Mesothelial cell of epicardium (in vitro differentiated cells): ENCODE results near the gene CD99. TPM values are rescaled to one million over a fixed set of nuclear protein-coding genes. Genes with fewer than 3 reads are reported as not detected.
"Not testable (repeated sequence)": the region's sequence is repeated elsewhere in the genome, so short reads cannot be mapped to it uniquely, and the experiment has no call there.

Source experiments
- DNase-seq, 2 experiments: peaks; one replicate each; pipeline ENCODE4 v3.0.0; 2021; ENCODE audit warnings: low spot score in 2 of 2; ENCODE audit not compliant: unreplicated experiment in 2 of 2
- H3K27ac Mint-ChIP-seq: 2 replicates; pipeline ENCODE4 v1.8.0; 2021; ENCODE audit warnings: mixed read lengths
- H3K27me3 Mint-ChIP-seq: 2 replicates; pipeline ENCODE4 v1.8.0; 2021; ENCODE audit warnings: low read depth, mixed read lengths
- H3K36me3 Mint-ChIP-seq: 2 replicates; pipeline ENCODE4 v1.8.0; 2021; ENCODE audit warnings: mixed read lengths
- H3K4me1 Mint-ChIP-seq: 2 replicates; pipeline ENCODE4 v1.8.0; 2021; ENCODE audit warnings: mixed read lengths
- H3K4me3 Mint-ChIP-seq: 2 replicates; pipeline ENCODE4 v1.8.0; 2021; ENCODE audit warnings: mild to moderate bottlenecking, moderate library complexity, mixed read lengths
- H3K9me3 Mint-ChIP-seq: 2 replicates; pipeline ENCODE4 v1.8.0; 2021; ENCODE audit warnings: mixed read lengths
- CTCF ChIP-seq: fragments of 200-600 bp; sonication (generic); IDR thresholded peaks from one replicate; pipeline ENCODE4 v1.5.0; 2021; ENCODE audit warnings: antibody characterized with exemption; ENCODE audit not compliant: unreplicated experiment
- total RNA-seq: library from RNA; stranded (reverse); gene quantifications from 3 replicates; pipeline ENCODE4 v1.2.1, GENCODE V29; 2021

CD99 gene
- total RNA-seq, 1 donor from 2014 or later = 244 TPM

- H3K4me1 Mint-ChIP-seq = no peaks in the 10 kb centered on the region
- DNase-seq = no peak
- no peaks in the 10 kb centered on the region for H3K9me3 Mint-ChIP-seq
- TF ChIP-seq CTCF = no peak
- H3K36me3 Mint-ChIP-seq = peaks cover 65% of the 10 kb centered on the region
- no peak overlapping the region for H3K4me3 Mint-ChIP-seq
- H3K27me3 Mint-ChIP-seq = no peaks in the 10 kb centered on the region
- H3K27ac Mint-ChIP-seq = no peak overlapping the region
Observed at GRCh38 chrX:2723286-2723879, 32.3 kb downstream of the CD99 start.

- not testable (repeated sequence) for H3K4me3 Mint-ChIP-seq, H3K27me3 Mint-ChIP-seq, DNase-seq, H3K4me1 Mint-ChIP-seq, H3K9me3 Mint-ChIP-seq, H3K27ac Mint-ChIP-seq
- H3K36me3 Mint-ChIP-seq = peaks cover 58% of the 10 kb centered on the region
Observed at GRCh38 chrX:2727264-2727663, 36.2 kb downstream of the CD99 start.

- no peak overlapping the region for H3K27ac Mint-ChIP-seq
- H3K27me3 Mint-ChIP-seq = no peaks in the 10 kb centered on the region
- TF ChIP-seq CTCF = no peak
- H3K4me1 Mint-ChIP-seq = no peaks in the 10 kb centered on the region
- no peak overlapping the region for H3K4me3 Mint-ChIP-seq
- DNase-seq = no peak
- peaks cover 52% of the 10 kb centered on the region for H3K36me3 Mint-ChIP-seq
- H3K9me3 Mint-ChIP-seq = peaks cover 5% of the 10 kb centered on the region
Observed at GRCh38 chrX:2732076-2732475, 41.0 kb downstream of the CD99 start.

- no peak overlapping the region for H3K4me3 Mint-ChIP-seq
- no peaks in the 10 kb centered on the region for H3K4me1 Mint-ChIP-seq
Observed at GRCh38 chrX:2732649-2733048, 41.6 kb downstream of the CD99 start.

GRCh38 chrX:2733286-2733685 is 42.2 kb downstream of the CD99 start:
- no peak for TF ChIP-seq CTCF
- Mint-ChIP-seq H3K27ac (peak overlapping the region; percentile 45), H3K27me3 (no peaks in the 10 kb centered on the region), H3K36me3 (peaks cover 49% of the 10 kb centered on the region), H3K4me3 (no peak overlapping the region), H3K4me1 (no peaks in the 10 kb centered on the region), H3K9me3 (peaks cover 5% of the 10 kb centered on the region)
- no peak for DNase-seq

More at GRCh38 chrX:2732649-2733048, 41.6 kb downstream of the CD99 start:
- peaks cover 51% of the 10 kb centered on the region for H3K36me3 Mint-ChIP-seq
- H3K27me3 Mint-ChIP-seq = no peaks in the 10 kb centered on the region
- no peak for TF ChIP-seq CTCF
- DNase-seq = no peak
- H3K27ac Mint-ChIP-seq = peak overlapping the region; percentile 45
- H3K9me3 Mint-ChIP-seq = peaks cover 5% of the 10 kb centered on the region

GRCh38 chrX:2735270-2735669 is 44.2 kb downstream of the CD99 start:
- H3K4me3 Mint-ChIP-seq = no peak overlapping the region
- no peak overlapping the region for H3K27ac Mint-ChIP-seq
- peaks cover 5% of the 10 kb centered on the region for H3K9me3 Mint-ChIP-seq
- no peaks in the 10 kb centered on the region for H3K27me3 Mint-ChIP-seq
- DNase-seq = no peak
- no peaks in the 10 kb centered on the region for H3K4me1 Mint-ChIP-seq
- peaks cover 45% of the 10 kb centered on the region for H3K36me3 Mint-ChIP-seq
- TF ChIP-seq CTCF = no peak
